ENCODE measurements around the gene SKI. TPM values are rescaled to one million over a fixed set of nuclear protein-coding genes. Genes with fewer than 3 reads are reported as not detected.
"Not testable (repeated sequence)": the region's sequence is repeated elsewhere in the genome, so short reads cannot be mapped to it uniquely, and the experiment has no call there.

Gene SKI
- total RNA-seq, 2 donors from 2014 or later: 26.6 to 43.8 TPM

DNA sequence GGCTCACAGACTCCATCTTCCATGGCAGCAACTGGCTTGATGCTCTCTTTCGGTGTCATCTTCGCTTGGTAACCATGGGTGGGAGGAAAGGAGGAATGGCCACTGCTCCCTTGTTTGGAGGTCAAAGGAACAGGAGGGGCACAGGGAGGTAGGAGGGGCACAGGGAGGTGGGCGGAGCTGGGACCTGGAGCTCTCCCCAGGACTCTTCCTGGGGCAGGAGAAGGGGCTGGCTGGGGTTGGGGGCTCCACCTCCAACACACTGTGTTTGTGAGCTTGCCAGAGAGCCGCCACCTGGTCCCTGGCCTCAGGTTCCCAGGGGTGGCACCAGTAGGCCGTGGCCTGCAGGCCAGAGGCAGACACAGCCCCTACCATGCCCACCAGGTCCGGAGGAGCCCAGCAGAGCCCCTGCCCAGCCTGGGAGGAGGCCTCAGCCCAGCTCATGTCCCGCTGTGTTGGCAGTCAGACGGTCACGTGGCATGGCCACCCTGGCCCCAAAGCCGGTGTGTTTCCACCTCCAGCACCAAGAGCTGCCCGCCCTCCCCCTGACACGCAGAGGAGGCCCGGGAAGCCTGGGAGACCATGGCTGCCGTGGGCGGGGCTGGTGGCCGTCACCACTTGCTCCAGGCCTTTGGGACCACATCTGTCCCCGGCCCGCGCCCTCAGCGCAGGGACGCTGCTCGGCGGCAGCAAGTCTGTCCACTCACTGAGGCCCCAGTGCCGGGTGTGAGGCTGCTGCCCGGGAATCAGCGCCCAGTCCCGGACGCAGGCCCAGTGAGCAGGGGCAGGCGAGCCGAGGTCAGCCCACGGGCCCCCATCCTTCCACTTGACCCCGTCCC is 89.3 kb downstream of the SKI start:
- no peaks in the 10 kb centered on the region for H3K9me3 Mint-ChIP-seq

DNA sequence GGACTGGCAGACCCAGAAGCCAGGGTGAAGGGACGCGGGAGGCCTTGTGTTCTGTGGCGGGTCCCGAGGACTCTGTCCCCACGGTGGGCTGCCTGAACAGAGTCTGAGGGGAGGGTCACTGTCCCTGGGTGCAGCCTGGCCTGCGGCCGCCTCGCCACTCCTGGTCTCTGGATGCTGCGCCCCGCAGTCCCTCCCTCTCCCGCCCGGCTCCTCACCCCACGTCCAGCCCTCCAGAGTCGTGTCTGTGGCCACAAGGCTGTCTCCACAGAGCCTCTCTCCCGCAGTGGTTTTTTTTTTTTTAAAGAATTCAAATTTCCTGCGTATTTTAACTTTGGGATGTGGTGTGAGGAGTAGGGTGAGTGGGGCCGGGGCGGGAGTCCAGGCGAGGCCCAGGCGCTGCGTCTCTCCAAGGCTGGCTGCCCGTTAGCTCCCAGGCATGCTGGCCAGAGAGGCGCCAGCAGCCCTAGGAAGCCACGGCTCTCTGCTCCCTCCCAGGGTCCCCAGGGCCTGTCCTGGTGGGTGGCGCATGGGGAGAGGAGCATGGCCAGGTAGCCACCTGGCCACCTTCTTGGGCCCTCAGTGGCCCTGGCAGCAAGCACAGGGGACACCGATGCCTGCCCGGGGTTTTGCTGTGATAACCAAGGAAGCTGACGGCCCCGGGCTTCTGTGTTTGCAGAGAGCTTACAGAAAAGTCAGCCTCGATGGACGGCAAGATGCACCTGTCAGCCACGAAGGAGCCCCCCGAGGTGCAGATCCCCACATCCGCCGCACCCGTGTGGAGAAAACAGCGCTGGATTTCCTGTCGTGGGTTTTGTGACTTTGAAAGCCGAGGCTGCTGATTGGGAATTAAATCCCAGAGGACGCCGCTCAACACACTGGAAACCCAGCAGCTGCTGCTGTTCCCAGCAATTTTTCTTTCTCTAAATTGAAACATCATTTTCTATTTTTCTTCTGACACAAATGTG is 90.5 kb downstream of the SKI start:
- ATAC-seq (no peak), DNase-seq (ENCODE audit: low spot score in 2 of 2) (no peak)
- Mint-ChIP-seq H3K27ac (no peak overlapping the region), H3K36me3 (no peaks in the 10 kb centered on the region), H3K9me3 (no peaks in the 10 kb centered on the region)

More for the DNA sequence above, 89.3 kb downstream of the SKI start:
- no peak for ATAC-seq
- DNase-seq (ENCODE audit: low spot score in 2 of 2): no peak
- Mint-ChIP-seq H3K36me3 (no peaks in the 10 kb centered on the region), H3K27ac (no peak overlapping the region)

DNA sequence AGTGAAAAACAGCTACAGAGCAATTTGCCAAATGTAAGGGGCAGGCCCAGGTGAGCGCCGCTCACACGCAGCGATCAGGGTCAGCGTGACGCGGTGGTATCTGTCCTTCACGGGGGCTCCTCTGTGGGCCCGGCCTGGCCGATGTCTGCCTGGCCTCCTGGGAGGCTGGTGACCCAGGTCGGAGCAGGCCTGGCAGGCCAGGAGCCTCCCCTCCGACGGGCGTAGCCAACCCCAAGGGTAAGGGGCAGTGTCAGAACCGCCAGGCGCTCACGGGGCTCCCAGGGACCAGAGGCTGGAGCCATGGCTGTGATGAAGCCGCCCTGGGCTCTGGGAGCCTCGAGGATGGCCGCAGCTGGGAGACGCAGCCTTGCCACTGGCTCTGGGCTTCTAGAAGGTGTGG is 91.2 kb downstream of the SKI start:
- no peaks in the 10 kb centered on the region for H3K36me3 Mint-ChIP-seq
- DNase-seq (ENCODE audit: low spot score in 2 of 2) (no peak), ATAC-seq (no peak)
- no peak overlapping the region for H3K27ac Mint-ChIP-seq
- no peaks in the 10 kb centered on the region for H3K9me3 Mint-ChIP-seq

DNA sequence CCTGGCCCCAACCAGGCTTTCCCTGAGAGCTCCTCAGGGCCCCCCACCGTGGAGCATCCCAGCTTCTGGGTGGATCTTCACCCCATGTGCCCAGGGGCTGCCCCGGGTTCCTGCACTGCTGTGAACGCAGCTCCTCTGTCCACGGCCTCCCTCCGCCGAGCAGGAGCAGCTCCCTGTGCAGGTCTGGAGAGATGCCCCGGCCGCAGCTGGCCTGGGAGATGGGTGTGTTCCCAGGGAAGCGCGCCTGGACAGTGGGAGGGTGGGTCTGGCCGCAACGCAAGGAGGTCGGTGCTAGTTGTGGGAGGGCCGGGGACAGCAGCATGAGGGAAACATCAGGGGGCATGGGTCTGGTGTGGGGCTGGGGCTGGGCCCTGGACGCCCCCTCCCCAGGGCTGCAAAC is 91.9 kb downstream of the SKI start:
- H3K9me3 Mint-ChIP-seq: no peaks in the 10 kb centered on the region

DNA sequence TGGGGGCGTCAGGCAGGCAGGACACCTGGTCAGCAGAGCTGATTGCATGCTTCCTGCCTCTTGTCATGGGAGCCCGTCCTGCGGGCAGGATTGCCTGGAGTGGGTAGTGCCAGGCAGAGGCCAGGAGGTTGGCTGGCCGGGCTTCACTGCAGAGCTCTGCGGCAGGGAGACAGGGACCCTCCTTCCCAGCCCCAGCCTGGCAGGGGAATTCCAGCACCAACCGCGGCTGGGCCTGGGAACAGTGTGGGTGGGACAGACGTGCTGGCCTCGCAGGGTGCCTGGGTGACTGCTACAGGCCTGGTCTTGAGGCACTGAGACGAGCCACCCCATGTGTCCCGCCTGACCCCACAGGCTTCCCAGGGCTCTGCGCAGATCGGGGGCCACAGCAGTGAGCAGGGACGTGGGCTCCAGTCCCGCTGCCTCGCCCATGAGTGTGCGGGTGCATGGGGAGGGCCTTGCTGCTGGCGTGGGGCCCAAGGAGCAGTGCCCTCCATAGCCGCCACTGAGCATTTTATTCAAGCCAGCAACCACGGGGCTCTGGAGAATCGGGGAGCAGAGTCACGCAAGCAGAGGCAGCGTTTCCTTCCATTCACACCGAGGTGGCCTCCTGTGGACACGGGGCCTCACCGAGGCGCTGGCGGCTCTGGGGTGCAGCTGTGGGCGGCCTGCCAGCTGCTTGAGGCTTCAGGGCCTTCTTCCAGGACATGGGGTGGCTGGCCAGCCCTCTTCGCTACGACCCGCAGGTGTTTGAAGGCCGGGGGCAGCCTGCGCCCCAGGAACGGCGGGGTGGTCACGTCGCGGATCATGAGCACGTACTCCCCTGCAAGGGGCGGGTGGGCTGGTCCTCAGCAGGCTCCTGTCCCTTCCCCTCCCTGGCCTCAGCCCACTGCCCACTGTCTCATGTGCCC is 92.9 kb downstream of the SKI start:
- H3K36me3 Mint-ChIP-seq: no peaks in the 10 kb centered on the region
- no peak overlapping the region for H3K27ac Mint-ChIP-seq
- no peaks in the 10 kb centered on the region for H3K9me3 Mint-ChIP-seq
- DNase-seq (ENCODE audit: low spot score in 2 of 2) (no peak), ATAC-seq (no peak)

More for the DNA sequence above, 91.9 kb downstream of the SKI start:
- Mint-ChIP-seq H3K27ac (no peak overlapping the region), H3K36me3 (no peaks in the 10 kb centered on the region)
- ATAC-seq (no peak), DNase-seq (ENCODE audit: low spot score in 2 of 2) (no peak)

DNA sequence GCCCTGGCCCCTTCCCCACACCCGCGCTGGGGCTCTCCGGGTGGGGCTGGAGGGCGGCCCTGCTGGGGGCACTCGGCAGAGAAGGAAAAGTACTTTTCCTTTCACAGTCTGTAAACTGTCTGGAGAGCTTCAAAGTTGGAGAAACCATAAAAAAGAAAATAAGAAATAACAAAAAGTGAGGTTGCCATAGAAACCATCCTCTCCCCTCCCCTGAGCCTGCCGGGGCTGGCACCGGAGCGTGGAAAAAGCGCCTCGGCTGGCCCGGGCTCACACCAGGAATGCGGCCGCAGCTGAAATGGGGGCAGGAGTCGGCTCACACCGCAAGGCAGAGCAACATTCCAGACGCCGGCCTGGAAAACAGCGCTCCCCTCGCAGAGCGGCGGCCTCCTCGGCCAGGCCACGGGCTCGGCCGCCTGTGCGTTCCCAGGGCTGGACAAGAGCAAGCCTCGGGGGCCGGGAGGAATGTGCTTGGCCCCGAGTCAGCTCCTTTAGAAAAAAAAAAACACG is 94.0 kb downstream of the SKI start:
- no peaks in the 10 kb centered on the region for H3K36me3 Mint-ChIP-seq
- ATAC-seq (no peak), DNase-seq (ENCODE audit: low spot score in 2 of 2) (no peak)
- no peaks in the 10 kb centered on the region for H3K9me3 Mint-ChIP-seq
- H3K27ac Mint-ChIP-seq: no peak overlapping the region

DNA sequence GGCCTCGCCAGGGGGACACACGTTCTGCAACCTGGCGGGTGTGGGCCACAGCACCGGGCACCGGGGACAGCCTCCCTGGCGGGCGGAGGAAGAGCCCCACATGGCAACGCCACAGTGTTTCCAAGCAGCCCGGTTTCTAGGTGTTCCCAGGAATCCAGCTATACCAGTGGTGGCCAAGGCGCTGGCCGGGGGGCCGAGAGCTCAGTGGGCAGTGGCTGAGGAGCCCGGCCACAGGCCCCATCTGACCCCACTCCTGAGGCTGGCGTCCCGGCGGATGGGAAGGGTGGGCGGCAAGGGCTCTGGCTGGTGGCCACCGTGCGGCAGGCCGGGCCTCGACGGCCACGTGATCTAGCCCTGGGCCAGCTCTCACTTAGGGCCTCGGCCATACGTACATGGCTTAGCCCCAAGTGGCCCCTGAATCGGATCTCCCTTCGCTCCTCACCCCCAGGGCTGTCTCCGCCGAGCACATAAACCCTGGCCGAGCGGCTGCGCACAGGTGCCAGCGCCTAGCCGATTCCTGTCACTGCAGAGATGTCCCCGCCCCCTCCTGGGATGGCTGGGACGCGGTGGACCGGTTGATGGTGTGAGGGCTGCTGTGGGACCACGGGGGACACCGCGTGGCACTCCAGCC is 94.6 kb downstream of the SKI start:
- Mint-ChIP-seq H3K36me3 (no peaks in the 10 kb centered on the region), H3K9me3 (no peaks in the 10 kb centered on the region), H3K27ac (no peak overlapping the region)
- DNase-seq (ENCODE audit: low spot score in 2 of 2) (no peak), ATAC-seq (no peak)

DNA sequence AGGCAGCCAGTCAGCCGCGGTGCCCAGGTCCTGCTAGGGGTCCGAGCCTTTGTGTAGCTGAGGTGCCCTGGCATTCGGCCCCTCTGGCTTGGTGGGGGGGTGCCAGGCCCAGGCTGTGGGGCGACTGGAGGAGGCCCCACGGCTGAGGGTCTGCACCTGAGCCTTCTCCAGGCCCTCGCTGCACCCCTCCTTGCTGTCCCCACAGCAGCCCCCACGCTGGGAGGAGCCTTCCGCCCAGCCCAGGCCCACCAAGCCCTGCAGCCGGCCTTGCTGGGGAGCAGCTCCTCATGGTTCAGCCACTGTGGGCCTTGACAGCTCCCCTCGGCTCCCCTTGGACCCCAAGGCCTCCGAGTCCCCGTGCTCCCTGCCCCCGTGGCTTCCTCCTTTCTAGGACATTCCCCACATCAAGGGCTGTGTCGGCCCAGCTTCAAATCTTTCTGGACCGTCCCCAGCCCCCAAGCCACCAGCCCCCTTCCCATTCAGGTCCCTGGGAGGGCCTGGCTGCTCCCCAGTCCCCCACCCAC is 95.4 kb downstream of the SKI start:
- ATAC-seq: no peak
- no peak for DNase-seq (ENCODE audit: low spot score in 2 of 2)
- Mint-ChIP-seq H3K27ac (no peak overlapping the region), H3K9me3 (no peaks in the 10 kb centered on the region), H3K36me3 (no peaks in the 10 kb centered on the region)

DNA sequence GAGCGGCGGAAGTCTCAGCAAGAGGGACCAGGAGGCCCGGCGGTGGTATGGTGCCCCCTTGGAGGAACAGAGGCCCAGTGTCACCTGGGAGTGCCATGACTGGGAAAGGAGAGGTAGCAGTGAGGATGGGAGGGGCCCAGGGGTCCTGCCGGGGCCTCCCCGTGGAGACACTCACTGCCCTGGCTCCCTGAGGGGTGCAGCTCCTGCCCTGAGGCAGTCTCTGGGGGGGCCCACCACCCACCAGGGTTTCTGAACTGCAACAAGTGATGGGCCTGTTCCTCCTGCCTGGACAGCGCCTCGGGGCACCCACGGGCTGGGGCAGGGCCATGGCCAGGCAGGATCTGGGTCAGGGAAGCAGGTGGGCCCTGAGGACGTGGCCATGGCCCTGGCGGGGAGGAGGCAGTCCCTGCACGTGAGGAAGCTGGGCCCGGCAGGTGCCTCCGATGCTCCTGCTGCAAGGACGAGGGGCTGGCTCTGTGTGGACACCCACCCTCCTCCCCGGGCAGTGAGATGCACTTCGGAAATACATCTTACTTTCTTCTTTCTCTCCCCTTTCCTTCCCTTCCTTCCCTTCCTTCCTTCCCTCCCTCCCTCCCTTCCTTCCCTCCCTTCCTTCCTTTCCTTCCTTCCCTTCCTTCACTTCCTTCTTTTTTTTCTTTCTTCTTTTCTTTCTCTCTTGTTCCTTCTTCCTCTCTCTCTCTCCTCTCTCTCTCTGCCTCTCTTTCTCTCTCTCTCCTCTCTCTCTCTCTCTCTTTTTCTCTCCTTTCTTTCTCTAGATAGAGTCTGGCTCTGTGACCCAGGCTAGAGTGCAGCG is 96.6 kb downstream of the SKI start:
- no peaks in the 10 kb centered on the region for H3K36me3 Mint-ChIP-seq
- H3K9me3 Mint-ChIP-seq: no peaks in the 10 kb centered on the region
- peak overlapping the region in 1 of 2 donors; percentile 47 for H3K27ac Mint-ChIP-seq
- peak in 1 of 2 donors; percentile 14 for ATAC-seq
- DNase-seq (ENCODE audit: low spot score in 2 of 2): no peak

DNA sequence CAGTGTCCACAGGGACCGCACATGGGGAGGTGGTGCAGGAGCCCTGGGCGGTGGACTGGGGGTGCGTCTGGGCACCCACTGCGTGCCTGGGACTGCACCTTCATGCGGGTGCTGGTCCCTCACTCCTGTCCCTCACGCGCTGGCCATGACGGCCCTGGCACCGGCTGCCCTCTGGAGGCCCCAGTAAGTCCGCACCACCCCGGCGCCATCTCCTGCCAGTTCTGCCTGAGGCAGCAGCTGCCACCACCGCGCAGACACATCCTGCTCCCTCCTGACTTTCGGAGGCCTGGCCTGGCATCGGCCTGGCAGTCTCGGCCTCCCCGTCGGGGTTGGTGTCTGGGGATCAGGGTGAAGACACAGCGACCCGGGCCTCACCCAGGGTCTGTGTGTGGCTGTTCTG is 98.4 kb downstream of the SKI start:
- ATAC-seq: no peak

DNA sequence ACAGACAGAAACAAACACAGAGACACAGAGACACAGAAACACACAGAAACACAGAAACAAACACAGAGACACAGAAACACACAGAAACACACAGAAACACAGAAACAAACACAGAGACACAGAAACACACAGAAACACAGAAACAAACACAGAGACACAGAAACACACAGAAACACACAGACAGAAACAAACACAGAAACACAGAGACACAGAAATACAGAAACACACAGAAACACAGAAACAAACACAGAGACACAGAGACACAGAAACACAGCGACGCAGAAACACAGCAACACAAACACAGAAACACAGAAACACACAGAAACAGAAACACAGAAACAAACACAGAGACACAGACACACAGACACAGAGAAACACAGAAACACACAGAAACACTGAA is 99.0 kb downstream of the SKI start:
- not testable (repeated sequence) for DNase-seq (ENCODE audit: low spot score in 2 of 2); H3K9me3 Mint-ChIP-seq; H3K36me3 Mint-ChIP-seq; ATAC-seq
- peak overlapping the region; percentile 5 to 6 for H3K27ac Mint-ChIP-seq

More for the DNA sequence above, 98.4 kb downstream of the SKI start:
- Mint-ChIP-seq H3K27ac (peak overlapping the region; percentile 6 to 44), H3K9me3 (no peaks in the 10 kb centered on the region), H3K36me3 (no peaks in the 10 kb centered on the region)
- no peak for DNase-seq (ENCODE audit: low spot score in 2 of 2)

DNA sequence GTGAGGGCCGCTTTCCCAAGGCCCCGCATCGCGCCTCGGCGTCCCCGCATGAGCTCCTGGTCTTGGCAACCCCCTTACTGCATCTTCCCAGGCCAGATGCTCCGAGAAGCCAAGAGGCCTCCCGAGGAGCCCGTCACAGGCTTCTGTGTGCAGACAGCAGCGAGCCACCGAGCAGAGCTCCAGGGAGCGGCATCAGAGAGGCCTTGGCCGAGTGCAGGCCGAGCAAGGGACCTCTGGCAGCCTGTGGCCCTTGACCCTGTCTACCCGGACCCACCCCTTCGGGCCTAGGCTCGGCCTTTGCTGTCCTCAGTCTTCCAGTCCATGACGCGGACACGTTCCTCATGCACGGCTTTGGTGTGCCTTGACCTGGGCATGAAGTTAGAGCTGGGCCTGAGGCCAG is 99.7 kb downstream of the SKI start:
- DNase-seq (ENCODE audit: low spot score in 2 of 2) (no peak), ATAC-seq (no peak)
- Mint-ChIP-seq H3K27ac (no peak overlapping the region), H3K36me3 (no peaks in the 10 kb centered on the region), H3K9me3 (no peaks in the 10 kb centered on the region)

DNA sequence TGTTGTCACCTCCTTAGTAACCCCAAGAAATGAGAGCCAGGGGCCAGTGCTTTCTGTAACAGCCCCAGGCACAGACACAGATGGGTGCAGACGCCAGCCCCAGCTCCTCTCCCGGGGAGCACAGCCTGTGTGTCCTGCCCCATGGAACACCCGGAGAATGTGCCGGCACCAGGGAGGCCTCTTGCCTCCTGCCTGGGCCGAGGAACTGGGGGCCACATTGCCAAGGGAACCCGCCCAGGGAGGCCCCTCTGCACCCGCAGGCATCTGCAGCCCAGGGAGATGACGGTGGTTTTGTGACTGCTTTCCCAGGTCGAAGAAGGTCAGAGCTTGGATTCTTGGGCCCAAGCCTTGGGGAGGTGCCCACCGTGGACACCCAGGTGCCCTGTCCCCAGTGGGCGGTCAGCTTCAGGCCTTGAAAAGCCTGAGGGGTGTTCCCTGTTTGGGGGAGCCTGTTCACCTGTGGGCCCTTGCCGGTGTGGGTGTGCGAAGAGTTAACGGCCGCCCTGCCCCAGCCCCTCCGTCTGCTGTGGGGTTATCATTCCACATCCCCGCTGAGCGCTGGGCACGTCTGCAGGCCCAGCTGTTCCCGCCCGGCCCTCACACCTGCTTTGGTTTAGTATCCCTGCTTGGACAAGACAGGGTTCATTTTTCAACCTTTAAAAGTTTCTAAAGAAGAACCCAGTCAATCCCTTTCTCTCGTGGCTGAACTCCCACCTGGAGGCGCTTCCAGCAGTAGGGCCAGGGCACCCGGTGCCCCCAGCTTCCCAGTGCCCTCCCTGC is 100.7 kb downstream of the SKI start:
- H3K36me3 Mint-ChIP-seq: no peaks in the 10 kb centered on the region
- H3K27ac Mint-ChIP-seq: no peak overlapping the region
- H3K9me3 Mint-ChIP-seq: no peaks in the 10 kb centered on the region
- DNase-seq (ENCODE audit: low spot score in 2 of 2): no peak
- no peak for ATAC-seq

DNA sequence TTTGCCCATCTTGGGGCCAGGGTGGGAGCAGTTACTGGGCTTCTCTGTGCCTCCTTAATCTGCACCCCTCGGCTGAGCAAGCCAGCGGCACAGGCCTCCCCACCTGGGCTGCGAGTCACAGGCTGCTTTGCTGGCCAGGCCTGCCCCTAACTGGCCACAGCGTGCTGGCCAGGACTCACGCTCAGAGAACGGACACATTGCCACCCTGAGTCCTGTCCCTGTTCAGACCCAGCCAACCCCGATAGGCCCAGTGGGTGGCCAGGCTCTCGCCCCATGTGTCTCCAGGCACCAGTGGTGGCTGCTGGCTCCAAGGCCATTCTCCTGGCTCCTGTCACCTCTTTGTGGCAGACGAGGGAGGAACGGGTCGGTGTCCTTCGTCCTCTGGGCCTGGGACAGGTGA is 101.9 kb downstream of the SKI start:
- Mint-ChIP-seq H3K9me3 (no peaks in the 10 kb centered on the region), H3K36me3 (no peaks in the 10 kb centered on the region), H3K27ac (no peak overlapping the region)
- no peak for DNase-seq (ENCODE audit: low spot score in 2 of 2)
- ATAC-seq: no peak
